HG02571 (cell line): ENCODE results near the gene IGF1R.

Source experiments
- ATAC-seq: cut with Tn5 transposase; IDR thresholded peaks from one replicate; pipeline ENCODE4 v1.9.1; 2021; ENCODE audit warnings: mild to moderate bottlenecking, moderate library complexity; ENCODE audit not compliant: unreplicated experiment

The IGF1R gene

GRCh38 chr15:98671060-98672008 lies 23.0 kb downstream of the IGF1R start:
- no peak for ATAC-seq

GRCh38 chr15:98673133-98673532 lies 24.8 kb downstream of the IGF1R start:
- no peak for ATAC-seq

GRCh38 chr15:98674336-98674735 lies 26.0 kb downstream of the IGF1R start:
- ATAC-seq, result no peak

GRCh38 chr15:98676586-98677270 lies 28.4 kb downstream of the IGF1R start:
- ATAC-seq, result no peak

GRCh38 chr15:98677345-98678059 lies 29.2 kb downstream of the IGF1R start:
- no peak for ATAC-seq

GRCh38 chr15:98678484-98678883 lies 30.1 kb downstream of the IGF1R start:
- no peak for ATAC-seq

GRCh38 chr15:98681061-98681460 lies 32.7 kb downstream of the IGF1R start:
- ATAC-seq, result no peak

GRCh38 chr15:98682992-98683701 lies 34.8 kb downstream of the IGF1R start:
- ATAC-seq, result no peak

- ATAC-seq, result no peak
These were observed 35.5 kb downstream of the IGF1R start for GRCh38 chr15:98683831-98684230.

GRCh38 chr15:98684436-98684835 lies 36.1 kb downstream of the IGF1R start:
- no peak for ATAC-seq

GRCh38 chr15:98684995-98685525 lies 36.7 kb downstream of the IGF1R start:
- ATAC-seq, result no peak

GRCh38 chr15:98686983-98687382 lies 38.6 kb downstream of the IGF1R start:
- ATAC-seq, result no peak

GRCh38 chr15:98689431-98689861 lies 41.1 kb downstream of the IGF1R start:
- no peak for ATAC-seq

GRCh38 chr15:98690272-98690950 lies 42.1 kb downstream of the IGF1R start:
- ATAC-seq, result no peak

- ATAC-seq, result no peak
These were observed 43.9 kb downstream of the IGF1R start for GRCh38 chr15:98692213-98692612.

- no peak for ATAC-seq
These were observed 45.8 kb downstream of the IGF1R start for GRCh38 chr15:98694161-98694560.

- no peak for ATAC-seq
These were observed 50.5 kb downstream of the IGF1R start for GRCh38 chr15:98698792-98699191.

- ATAC-seq, result no peak
These were observed 51.5 kb downstream of the IGF1R start for GRCh38 chr15:98699591-98700424.

- ATAC-seq, result no peak
These were observed 52.2 kb downstream of the IGF1R start for GRCh38 chr15:98700519-98700918.
